ENCODE measurements around the gene STING1.
"Not testable (repeated sequence)": the region's sequence is repeated elsewhere in the genome, so short reads cannot be mapped to it uniquely, and the experiment has no call there.

Gene STING1

DNA sequence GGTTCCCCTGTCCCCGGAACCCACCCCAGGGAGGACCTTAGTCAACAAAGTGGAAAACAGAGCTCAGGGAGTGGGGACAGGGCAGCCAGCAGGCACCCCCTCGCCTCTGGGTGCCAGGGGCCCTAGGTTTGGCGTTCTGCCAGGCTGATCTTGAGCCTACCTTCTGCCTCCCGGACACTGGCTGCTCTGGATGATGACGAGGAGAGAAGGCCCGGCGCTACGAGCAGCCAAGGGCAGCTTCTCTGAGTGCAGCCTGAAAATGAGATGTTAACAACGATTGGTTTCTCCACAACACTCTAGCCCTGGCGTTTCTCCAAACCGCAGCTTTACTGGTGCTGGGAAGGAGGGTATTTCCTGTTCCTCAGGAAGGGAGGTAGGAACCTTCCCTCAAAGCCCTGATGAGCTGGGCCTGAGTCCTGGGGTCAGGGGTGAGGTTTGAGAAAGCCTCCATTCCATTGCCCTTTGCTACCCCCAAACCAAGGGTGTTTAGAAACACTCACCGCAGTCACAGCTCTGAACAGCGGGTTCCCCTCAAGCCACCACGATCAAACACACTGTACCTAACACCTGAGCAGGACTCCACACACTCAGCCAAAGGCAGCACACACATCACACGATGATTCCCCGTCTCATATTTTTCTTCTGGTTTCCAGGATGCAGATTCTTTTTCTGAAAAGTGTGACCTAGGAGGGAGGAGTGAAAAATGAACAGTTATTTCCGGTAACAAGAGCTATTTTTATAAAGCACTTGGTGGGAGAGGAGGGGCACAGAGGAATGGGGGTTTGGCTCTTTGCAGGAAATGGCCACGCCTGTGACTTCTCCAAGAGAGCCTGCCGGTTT lies at the start of gene STING1:
Gene STING1 (minus strand): TSS at position 709 of the 840 bp plus-strand sequence. CDS start 1,054 bp downstream, outside the sequence.
- in situ Hi-C loops (cut with HindIII; ENCODE audit: low sequenced_read_pairs), result no loop called here

DNA sequence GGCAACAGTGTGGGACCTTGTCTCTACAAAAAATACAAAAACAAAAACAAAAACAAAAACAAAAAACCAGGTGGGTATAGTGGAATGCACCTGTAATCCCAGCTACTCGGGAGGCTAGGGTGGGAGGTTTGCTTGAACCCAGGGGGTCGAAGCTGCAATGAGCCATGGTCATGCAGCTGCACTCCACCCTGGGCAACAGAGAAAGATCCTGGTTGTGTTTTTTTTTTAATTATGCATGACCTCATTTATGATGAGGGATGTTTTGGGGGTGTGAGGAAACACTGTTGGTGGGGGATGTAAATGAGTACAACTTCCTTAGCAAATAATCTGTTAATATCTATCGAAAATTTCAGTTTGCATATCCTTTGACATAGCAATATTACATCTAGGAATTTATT lies 49.2 kb upstream of the STING1 start:
- in situ Hi-C loops (cut with HindIII; ENCODE audit: low sequenced_read_pairs), result no loop called here

DNA sequence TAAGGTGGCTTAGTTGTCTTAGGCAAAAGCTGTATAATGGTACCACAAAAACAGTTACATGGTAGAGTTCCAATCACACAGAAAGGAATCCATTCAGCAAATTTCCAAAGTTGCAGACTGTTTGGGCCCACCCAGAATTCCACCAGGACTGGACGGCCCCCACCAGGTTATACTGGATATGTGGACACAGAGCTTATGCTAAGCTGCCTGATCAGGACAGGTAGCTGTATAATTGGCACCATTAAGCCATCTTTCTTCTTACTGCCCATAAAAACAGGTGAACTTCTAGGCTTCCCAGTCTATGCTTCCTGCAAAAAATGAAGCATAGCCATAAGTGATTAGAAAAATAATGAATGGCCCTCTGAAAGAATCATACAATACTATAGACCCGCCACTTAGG lies 47.5 kb upstream of the STING1 start:
- in situ Hi-C loops (cut with HindIII; ENCODE audit: low sequenced_read_pairs), result not testable (repeated sequence)

DNA sequence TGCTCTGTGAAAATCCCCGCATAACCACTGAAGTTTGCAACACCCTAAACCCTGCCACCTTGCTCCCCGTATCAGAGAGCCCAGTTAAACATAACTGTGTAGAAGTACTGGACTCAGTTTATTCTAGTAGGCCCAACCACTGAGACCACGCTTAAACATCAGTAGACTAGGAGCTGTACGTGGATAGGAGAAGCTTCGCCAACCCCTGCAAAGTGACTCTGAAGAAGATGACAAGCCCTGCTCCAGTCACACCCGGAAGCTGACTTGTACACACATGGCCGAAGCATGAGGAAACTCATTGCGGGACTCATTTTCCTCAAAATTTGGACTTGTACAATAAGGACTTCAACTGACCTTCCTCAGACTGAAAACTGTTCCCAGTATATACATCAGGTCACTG lies 46.1 kb upstream of the STING1 start:
- in situ Hi-C loops (cut with HindIII; ENCODE audit: low sequenced_read_pairs), result loop anchor here (10.0 kb wide), 1 partner anchor 114 kb away; no protein-coding TSS in a partner anchor

DNA sequence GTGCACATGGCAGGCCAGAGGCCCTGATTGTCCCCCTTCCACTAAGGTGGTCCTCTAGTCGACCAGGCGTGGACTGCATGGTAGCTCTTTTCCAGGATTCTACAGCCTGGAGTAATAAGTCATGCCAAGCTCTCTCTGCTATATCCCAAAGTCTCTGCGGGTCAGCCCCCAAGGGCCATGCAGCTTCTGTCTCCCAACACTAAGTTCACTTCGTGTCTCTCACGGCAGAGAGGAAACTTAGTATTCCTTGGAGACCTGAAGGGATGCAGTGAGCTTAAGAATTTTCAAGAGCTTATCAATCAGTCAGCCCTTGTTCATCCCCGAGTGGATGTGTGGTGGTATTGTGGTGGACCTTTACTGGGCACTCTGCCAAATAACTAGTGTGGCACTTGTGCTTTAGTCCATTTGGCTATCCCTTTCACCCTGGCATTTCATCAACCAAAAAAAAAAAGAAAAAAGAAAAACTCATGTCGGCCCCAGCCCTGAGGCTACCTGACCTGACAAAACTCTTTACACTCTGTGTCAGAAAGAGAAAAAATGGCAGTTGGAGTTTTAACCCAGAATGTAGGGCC lies 45.4 kb upstream of the STING1 start:
- in situ Hi-C loops (cut with HindIII; ENCODE audit: low sequenced_read_pairs), result loop anchor here (10.0 kb wide), 1 partner anchor 113 kb away; no protein-coding TSS in a partner anchor

DNA sequence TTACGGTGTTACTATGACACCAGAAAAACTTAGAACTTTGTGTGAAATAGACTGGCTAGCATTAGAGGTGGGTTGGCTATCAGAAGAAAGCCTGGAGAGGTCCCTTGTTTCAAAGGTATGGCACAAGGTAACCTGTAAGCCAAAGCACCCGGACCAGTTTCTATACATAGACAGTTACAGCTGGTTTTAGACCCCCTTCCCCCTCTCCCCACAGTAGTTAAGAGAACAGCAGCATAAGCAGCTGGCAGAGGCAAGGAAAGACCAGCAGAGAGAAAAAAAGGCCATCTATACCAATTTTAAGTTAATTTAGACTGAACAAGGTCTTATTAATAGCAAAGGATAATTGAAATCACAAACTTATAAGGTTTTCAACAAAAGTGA lies 44.5 kb upstream of the STING1 start:
- in situ Hi-C loops (cut with HindIII; ENCODE audit: low sequenced_read_pairs), result loop anchor here (10.0 kb wide), 1 partner anchor 112 kb away; no protein-coding TSS in a partner anchor

DNA sequence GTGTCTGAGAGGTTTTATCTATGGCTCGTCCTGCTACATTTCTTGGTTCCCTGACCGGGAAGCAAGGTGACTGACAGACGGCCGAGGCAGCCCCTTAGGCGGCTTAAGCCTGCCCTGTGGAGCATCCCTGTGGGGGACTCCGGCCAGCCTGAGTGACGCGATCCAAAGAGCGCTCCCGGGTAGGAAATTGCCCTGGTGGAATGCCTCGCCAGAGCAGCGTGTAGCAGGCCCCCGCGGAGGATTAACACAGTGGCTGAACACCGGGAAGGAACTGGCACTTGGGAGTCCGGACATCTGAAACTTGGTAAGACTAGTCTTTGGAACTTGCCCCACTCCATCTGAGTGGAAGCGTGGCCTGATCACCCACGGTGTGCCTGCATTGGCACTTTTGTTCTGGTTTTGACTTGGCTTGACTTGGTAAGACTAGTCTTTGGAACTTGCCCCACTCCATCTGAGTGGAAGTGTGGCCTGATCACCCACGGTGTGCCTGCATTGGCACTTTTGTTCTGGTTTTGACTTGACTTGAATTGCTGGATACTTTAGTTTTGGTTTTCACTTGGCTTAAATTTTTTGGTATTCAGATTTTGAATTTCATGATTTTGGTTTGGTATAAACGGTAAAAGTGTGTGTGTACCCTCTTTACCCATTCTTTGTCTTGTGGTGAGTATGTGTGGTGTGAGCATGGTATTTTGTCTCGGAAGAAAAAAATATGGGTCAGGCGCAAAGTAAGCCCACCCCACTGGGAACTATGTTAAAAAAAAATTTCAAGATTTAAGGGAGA lies 43.9 kb upstream of the STING1 start:
- in situ Hi-C loops (cut with HindIII; ENCODE audit: low sequenced_read_pairs), result loop anchor here (10.0 kb wide), 1 partner anchor 112 kb away; no protein-coding TSS in a partner anchor

DNA sequence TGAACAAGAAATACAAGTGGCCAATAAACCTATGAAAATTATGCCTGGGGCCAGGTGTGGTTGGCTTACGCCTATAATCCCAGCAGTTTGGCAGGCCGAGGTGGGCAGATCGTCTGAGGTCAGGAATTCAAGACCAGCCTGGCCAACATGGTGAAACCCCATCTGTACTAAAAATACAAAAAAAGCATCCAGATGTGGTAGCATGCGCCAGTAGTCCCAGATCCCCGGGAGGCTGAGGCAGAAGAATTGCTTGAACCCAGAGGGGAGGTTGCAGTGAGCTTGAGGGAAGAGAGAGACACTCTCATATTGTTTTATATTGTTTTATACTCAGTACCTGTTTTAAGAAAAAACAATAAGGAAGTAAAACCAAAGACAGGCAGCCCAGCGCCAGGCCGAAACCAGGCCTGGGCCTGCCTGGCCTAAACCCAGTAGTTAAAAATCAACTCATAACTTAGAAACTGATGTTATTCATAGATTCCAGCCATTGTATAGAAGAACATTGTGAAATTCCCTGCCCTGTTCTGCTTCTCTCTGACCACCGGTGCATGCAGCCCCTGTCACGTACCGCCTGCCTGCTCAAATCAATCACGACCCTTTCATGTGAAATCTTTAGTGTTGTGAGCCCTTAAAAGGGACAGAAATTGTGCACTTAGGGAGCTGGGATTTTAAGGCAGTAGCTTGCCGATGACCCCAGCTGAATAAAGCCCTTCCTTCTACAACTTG lies 43.2 kb upstream of the STING1 start:
- in situ Hi-C loops (cut with HindIII; ENCODE audit: low sequenced_read_pairs), result loop anchor here (10.0 kb wide), 1 partner anchor 111 kb away; no protein-coding TSS in a partner anchor

DNA sequence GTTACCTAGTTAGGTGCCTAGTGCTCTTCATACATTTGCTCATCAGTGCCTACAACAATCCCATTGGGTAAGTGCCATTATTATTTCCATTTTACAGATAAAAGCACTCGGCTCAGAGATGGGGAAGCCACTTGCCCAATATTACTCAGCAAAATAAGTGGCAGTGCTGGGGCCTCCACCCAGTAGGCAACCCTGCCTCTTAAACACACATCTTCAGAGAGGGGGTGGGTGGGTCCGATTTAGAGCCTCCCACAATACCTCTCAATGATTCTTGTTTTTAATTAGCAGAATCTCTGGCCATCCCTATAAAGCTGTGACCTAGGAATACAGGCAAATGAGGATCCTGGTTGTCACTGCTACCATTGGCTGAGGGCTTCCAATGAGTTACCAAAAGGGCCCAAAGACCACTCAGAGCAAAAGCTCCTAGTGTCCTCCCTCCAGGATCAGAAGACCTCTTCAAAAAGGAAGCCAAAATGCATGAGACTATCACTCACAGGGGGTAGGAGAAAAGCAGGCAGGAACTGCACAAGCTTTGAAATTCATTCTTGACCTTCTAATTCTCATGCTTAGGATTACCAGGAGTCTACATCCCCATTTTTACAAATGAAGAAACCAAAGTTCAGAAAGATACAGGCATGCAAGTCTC lies 42.5 kb upstream of the STING1 start:
- in situ Hi-C loops (cut with HindIII; ENCODE audit: low sequenced_read_pairs), result loop anchor here (10.0 kb wide), 1 partner anchor 110 kb away; no protein-coding TSS in a partner anchor

DNA sequence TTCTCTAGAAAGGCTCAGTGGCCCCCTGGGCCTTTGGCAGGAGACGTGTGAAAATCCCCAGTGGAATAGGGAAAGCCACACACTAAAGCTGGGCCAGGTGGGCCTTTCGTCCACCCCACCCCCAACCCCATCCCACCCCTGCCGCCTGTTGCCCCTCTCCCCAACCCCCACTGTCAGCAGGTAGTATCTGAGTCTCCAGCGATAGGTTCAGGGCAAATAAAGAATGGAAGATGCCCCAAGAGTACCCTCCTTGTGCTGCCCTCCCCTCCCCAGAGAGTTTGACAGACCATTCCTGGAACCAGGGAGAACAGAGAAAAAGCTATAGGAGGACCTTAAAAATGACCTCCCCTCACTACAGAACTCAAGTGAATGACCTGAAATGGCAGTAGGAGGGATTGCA lies 41.9 kb upstream of the STING1 start:
- in situ Hi-C loops (cut with HindIII; ENCODE audit: low sequenced_read_pairs), result loop anchor here (10.0 kb wide), 1 partner anchor 110 kb away; no protein-coding TSS in a partner anchor

DNA sequence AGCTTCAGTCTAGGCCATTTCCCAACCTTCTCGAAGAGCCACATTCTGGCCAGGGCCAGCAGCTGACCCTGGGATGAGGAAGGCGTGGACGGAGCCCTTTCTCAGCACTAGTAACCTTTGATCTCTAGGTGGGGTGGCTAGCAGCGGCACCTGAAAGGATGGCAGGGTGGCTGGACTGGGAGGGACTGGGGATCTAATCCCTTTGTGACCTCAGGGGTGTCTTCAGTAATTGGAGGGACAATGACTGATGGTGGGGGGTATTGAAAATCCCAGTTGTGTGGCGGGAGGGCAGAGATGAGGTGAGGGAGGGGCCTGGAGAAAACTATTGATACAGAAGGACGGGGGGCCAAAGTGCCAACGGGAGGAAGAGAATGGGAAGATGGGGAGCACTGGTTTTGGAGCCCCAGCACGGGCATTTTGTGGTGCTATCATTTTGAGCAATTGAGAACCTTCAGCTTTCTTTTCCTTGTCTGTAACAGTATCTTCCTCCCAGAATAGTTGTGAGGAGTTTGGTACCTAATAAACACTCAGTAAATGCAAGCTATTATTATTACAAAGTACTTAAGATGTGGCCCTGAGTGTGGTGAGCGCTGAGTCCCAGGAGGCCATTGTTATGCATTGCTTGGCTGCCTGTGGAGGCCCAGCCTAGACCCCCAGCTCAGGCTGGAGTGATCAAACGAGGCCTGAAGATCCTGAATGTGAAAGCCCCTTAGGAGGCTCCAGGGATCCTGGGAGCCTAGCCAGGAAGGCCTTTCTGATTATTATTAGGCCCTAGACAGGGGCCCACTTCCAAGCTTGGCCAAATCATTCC lies 41.3 kb upstream of the STING1 start:
- in situ Hi-C loops (cut with HindIII; ENCODE audit: low sequenced_read_pairs), result loop anchor here (10.0 kb wide), 1 partner anchor 109 kb away; no protein-coding TSS in a partner anchor

DNA sequence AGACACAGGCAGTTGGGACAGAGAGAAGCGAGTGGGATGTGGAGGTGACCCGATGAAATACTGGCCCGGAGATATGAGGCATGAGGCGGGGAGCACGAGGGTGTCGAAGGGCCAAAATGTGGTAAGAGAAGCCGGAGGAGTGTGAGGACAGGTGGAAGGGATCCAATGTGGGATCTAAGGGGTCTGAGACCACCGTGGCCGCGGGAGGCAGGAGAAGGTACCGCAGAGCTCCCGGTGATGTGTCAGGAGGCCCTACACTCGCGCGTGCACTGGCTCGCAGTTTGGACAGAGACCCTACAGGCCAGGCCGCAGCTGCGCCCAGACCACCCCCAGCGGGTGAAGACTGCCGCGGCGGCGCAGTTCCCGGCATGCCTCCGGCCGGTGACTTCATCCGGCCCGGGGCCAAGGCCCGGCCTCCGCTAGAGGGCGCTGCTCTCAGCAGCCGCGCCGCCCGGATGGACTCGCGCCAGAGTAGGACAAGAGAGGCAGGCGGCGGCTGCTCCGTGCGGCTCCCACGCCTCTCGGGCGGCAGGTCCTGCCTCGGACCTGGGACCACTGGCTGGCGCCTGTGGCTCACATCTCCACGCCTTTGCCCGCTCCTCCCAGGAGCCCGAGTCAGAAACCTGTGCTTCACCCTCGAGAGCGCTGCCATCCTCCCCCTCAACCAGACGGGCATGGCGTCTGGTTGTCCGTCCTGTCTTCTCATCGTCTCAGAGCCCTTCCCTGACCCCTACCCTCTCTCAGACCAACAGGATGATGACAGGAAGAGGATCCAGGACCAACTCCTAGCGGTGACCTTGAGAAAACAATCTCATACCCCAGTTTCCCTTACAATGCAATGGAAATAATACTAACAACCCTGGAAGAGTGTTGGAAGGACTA lies 35.4 kb upstream of the STING1 start:
- in situ Hi-C loops (cut with HindIII; ENCODE audit: low sequenced_read_pairs), result no loop called here

DNA sequence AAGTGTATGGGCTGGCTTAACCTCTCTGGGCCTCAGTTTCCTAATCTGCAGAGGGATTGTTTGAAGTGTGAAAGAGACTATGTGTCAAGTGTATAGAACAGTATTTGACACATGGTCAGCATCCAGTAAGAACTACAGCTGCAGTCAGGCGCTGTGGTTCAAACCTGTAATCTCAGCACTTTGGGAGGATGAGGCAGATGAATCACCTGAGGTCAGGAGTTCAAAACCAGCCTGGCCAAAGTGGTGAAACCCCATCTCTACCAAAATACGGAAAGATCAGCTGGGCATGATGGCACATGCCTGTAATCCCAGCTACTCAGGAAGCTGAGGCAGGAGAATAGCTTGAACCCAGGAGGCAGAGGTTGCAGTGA lies 31.9 kb upstream of the STING1 start:
- in situ Hi-C loops (cut with HindIII; ENCODE audit: low sequenced_read_pairs), result no loop called here

DNA sequence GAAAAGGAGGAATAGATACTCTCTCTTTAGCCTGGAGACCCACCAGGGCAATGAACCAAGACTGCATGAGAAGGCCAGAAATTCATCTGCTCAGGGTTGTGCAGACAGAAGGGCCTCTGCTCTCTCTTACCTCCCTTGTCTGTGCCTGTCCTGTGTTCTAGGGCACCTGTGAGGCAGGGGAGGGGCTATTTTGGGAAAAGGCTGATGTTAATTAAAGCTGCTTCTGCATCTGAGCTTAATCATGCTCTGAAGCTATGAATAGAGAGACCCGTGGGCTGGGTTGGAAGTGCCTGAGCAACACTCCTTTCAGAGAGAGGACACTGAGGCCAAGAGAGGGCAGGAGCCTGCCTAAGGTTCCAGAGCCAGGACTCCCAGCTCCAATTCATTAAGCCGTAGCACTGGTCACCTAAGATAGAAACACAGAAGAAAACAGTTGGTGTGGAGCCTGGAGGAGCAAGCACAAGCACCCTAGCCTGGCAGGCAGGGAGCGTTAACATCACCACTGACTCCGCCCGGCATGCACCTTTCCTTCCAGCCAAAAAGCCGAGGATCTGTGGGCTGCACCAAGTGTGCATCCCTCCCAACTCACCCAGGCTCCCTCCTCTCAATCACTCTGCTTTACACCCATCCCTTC lies 31.4 kb upstream of the STING1 start:
- in situ Hi-C loops (cut with HindIII; ENCODE audit: low sequenced_read_pairs), result no loop called here

DNA sequence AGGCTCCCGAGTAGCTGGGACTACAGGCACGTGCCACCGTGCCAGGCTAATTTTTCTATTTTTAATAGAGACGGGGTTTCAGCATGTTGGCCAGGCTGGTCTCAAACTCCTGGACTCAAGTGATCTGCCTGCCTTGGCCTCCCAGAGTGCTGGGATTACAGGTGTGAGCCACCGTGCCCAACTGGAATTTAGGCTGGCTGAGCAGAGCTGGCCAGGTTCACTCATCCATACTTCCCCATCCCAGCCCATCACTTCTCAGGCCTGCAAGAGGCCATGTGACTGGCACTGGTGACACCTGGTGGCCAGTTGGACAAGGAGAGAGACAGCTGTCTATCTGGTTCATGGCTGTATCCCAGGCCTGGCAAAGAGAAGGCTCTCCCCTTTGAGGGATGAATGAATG lies 30.9 kb upstream of the STING1 start:
- in situ Hi-C loops (cut with HindIII; ENCODE audit: low sequenced_read_pairs), result not testable (repeated sequence)

DNA sequence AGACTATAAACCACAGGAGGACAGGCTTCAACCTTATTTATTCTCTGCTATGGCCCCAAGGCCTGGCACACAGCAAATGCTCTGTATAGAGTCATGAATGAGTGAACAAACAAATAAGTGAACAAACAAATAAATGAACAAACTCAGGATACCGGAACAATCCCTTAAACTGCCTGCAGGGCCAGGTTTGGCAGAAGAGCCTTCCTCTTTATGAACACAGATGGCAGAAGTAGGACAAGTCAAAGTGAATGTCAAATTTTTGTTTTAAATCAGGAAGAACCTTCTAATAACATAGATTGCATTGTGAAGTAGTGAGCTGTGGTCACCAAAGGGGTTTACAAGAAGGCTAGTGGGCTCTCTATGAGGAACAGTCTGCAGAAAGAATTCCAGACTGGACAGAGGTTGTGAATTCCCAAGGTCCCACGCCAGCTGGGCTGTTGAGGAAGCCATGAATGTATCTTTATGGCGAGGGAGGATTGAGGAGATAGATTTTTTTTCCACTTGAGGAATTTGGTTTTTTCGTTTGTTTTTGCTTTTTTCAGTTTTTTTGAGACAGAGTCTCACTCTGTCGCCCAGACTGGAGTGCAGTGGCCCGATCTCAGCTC lies 30.3 kb upstream of the STING1 start:
- in situ Hi-C loops (cut with HindIII; ENCODE audit: low sequenced_read_pairs), result no loop called here

DNA sequence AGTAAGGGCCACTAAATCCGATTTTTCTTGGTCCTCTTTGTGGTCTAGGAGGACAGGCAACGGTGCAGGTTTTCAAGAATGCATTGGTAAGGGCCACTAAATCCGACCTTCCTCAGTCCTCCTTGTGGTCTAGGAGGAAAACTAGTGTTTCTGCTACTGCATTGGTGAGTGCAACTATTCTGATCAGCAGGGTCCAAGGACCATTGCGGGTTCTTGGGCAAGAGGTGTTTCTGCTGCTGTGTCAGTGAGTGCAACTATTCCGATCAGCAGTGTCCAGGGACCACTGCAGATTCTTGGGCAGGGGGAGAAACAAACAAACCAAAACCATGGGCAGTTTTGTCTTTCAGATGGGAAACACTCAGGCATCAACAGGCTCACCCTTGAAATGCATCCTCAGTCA lies 22.2 kb upstream of the STING1 start:
- in situ Hi-C loops (cut with HindIII; ENCODE audit: low sequenced_read_pairs), result not testable (repeated sequence)
